Common myeloid progenitor, CD34-positive (primary cell): ENCODE data around the gene MS4A1.
"Not testable (repeated sequence)": the region's sequence is repeated elsewhere in the genome, so short reads cannot be mapped to it uniquely, and the experiment has no call there.

ENCODE experiments used
- CTCF ChIA-PET: fragments of 350-600 bp; sonication (Branson Sonifier 250); formaldehyde crosslinking; loops from one replicate; lab custom pipeline; 2021; ENCODE audit warnings: antibody characterized with exemption; lab: Charles Lee
- POLR2A ChIA-PET: fragments of 350-600 bp; sonication (Branson Sonifier 250); formaldehyde crosslinking; loops from one replicate; lab custom pipeline; 2021; ENCODE audit warnings: antibody characterized with exemption; lab: Charles Lee
- DNase-seq, 3 donors: peaks; one replicate each; pipeline versions ENCODE4 v3.0.0 to v3.0.0-alpha.2; 2013
- H3K27ac ChIP-seq, 2 experiments: 1 replicate in 1 of 2; 2 replicates in 1 of 2; pipeline ENCODE4 v1.7.0; 2013; ENCODE audit warnings: inconsistent platforms in 2 of 2, low read length in 2 of 2, mild to moderate bottlenecking in 2 of 2, low read depth in 1 of 2, moderate library complexity in 1 of 2; ENCODE audit not compliant: severe bottlenecking in 2 of 2, insufficient read depth in 1 of 2, poor library complexity in 1 of 2
- H3K27me3 ChIP-seq, 5 experiments: replicated peaks in 2 of 5; 1 replicate in 3 of 5; 2 replicates in 2 of 5; pipeline versions ENCODE4 v1.6.1 to v1.7.0; 2013; ENCODE audit warnings: low read length in 4 of 5, mild to moderate bottlenecking in 2 of 5, moderate library complexity in 2 of 5, inconsistent platforms in 1 of 5; ENCODE audit not compliant: insufficient read depth in 5 of 5, control insufficient read depth in 4 of 5
- H3K36me3 ChIP-seq, 4 experiments: 1 replicate in 2 of 4; 2 replicates in 2 of 4; pipeline versions ENCODE4 v1.6.1 to v1.7.0; 2013; ENCODE audit warnings: low read length in 3 of 4, control low read depth in 1 of 4, mild to moderate bottlenecking in 1 of 4; ENCODE audit not compliant: control insufficient read depth in 4 of 4, insufficient read depth in 4 of 4
- H3K4me1 ChIP-seq, 4 experiments: 1 replicate in 3 of 4; 2 replicates in 1 of 4; pipeline versions ENCODE4 v1.6.1 to v1.7.1; 2013; ENCODE audit warnings: low read length in 3 of 4, mild to moderate bottlenecking in 3 of 4, control low read depth in 1 of 4, inconsistent platforms in 1 of 4, moderate library complexity in 1 of 4; ENCODE audit not compliant: control insufficient read depth in 4 of 4, insufficient read depth in 4 of 4; ENCODE audit errors: control extremely low read depth in 1 of 4
- H3K4me3 ChIP-seq, 7 experiments: 1 replicate in 4 of 7; 2 replicates in 3 of 7; pipeline versions ENCODE4 v1.5.1 to v1.7.0; 2013; ENCODE audit warnings: mild to moderate bottlenecking in 7 of 7, low read length in 6 of 7, moderate library complexity in 6 of 7, inconsistent platforms in 2 of 7, low read depth in 2 of 7, control low read depth in 1 of 7; ENCODE audit not compliant: insufficient read depth in 4 of 7, control insufficient read depth in 1 of 7; ENCODE audit errors: extremely low read depth in 1 of 7
- H3K9me3 ChIP-seq, 5 experiments: 1 replicate in 4 of 5; 2 replicates in 1 of 5; pipeline versions ENCODE4 v1.6.1 to v1.7.1; 2013; ENCODE audit warnings: low read length in 4 of 5, mild to moderate bottlenecking in 2 of 5, inconsistent platforms in 1 of 5, low read depth in 1 of 5, moderate library complexity in 1 of 5; ENCODE audit not compliant: control insufficient read depth in 4 of 5, insufficient read depth in 2 of 5; ENCODE audit errors: control extremely low read depth in 1 of 5
- WGBS: methylation state at CpG from one replicate; pipeline ENCODE4 v1.1.5; 2013; ENCODE audit not compliant: insufficient coverage; 5-methylcytosine and 5-hydroxymethylcytosine counted together

MS4A1 gene

DNA sequence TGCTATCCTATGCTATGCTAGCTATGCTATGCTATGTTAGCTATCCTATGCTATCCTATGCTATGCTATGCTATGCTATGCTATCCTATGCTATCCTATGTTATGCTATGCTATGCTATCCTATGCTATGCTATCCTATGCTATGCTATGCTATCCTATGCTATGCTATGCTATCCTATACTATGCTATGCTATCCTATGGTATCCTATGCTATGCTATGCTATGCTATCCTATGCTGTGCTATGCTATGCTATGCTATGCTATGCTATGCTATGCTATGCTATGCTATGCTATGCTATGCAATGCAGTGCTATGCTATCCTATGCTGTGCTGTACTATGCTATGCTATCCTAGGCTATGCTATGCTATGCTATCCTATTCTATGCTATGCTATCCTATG lies 8.6 kb upstream of the MS4A1 start:
- POLR2A ChIA-PET, result no interaction called here
- DNase-seq, result no peak
- H3K27ac ChIP-seq, result peak overlapping the region in 1 of 2 experiments; percentile 49
- H3K27me3 ChIP-seq, result no peaks in the 10 kb centered on the region
- H3K36me3 ChIP-seq, result no peaks in the 10 kb centered on the region
- H3K9me3 ChIP-seq, result no peaks in the 10 kb centered on the region
- peaks cover 0 to 17% (median 7%) of the 10 kb centered on the region in 4 experiments for H3K4me1 ChIP-seq
- H3K4me3 ChIP-seq, result peak overlapping the region in 3 of 7 experiments; percentile 6 to 69 (median 16)
- CTCF ChIA-PET, result interaction anchor here (1.4 kb wide), 1 partner anchor 10 kb away, joined by 3 read pairs; no protein-coding TSS in a partner anchor

DNA sequence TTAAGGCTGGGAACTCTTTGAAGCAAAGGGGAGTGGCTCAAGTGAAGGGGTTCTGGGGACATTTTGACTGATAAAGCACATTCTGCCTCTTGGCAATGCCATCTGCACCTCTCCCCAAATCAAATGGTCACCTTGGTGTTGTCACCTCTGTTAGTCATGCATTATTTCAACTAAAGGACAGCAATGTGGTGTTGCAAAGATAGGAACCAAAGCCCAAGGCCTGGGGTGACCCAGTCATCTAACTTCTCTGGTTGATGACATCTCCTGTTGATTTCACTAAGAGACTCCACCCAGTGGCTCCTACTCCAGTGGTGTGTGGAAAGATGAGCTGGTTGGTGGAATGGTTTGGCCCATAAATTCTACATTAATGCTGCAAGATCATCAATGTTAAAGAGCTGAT lies 7.8 kb upstream of the MS4A1 start:
- no peaks in the 10 kb centered on the region for H3K9me3 ChIP-seq
- ChIA-PET CTCF (no interaction called here), POLR2A (no interaction called here)
- H3K4me1 ChIP-seq, result peaks cover 0 to 17% (median 7%) of the 10 kb centered on the region in 4 experiments
- H3K27ac ChIP-seq, result no peak overlapping the region
- DNase-seq, result peak in 1 of 3 donors; percentile 3
- no peak overlapping the region for H3K4me3 ChIP-seq
- H3K36me3 ChIP-seq, result no peaks in the 10 kb centered on the region
- H3K27me3 ChIP-seq, result no peaks in the 10 kb centered on the region

DNA sequence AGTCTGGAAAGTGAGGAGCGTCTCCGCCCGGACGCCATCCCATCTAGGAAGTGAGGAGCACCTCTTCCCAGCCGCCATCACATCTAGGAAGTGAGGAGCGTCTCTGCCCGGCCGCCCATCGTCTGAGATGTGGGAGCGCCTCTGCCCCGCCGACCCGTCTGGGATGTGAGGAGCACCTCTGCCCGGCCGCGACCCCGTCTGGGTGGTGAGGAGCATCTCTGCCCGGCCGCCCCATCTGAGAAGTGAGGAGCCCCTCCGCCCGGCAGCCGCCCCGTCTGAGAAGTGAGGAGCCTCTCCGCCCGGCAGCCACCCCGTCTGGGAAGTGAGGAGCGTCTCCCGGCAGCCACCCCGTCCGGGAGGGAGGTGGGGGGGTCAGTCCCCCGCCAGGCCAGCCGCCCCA lies 4.5 kb upstream of the MS4A1 start:
- peaks cover 0 to 14% (median 6%) of the 10 kb centered on the region in 4 experiments for H3K4me1 ChIP-seq
- CTCF ChIA-PET, H3K27ac ChIP-seq, H3K27me3 ChIP-seq, H3K4me3 ChIP-seq, H3K36me3 ChIP-seq, DNase-seq, POLR2A ChIA-PET, H3K9me3 ChIP-seq: not testable (repeated sequence)
- 99% methylated on average over 8 of the region's 32 CpGs for WGBS

DNA sequence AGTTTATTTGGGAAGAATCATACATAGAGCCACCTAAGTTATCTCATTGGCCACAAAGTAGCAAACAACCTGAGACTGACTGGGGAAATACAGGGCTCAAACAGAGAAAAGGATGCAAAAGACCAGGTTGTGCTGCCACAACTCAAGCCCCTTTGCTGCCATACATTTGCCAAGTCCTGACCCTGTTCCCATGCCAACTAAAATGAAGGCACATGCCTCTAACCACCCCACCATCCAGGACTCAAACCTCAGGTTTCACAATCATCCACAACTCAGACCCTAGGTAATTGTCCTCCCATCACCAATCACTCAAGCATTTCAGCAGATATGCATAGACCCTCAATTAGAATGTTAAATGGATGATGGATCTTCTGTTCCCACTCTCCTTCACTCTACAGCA lies 1.4 kb upstream of the MS4A1 start:
- H3K9me3 ChIP-seq, result no peaks in the 10 kb centered on the region
- ChIA-PET POLR2A (interaction anchor here (0.6 kb wide), 1 partner anchor 144 kb away, joined by 3 read pairs; no protein-coding TSS in a partner anchor), CTCF (no interaction called here)
- H3K36me3 ChIP-seq, result no peaks in the 10 kb centered on the region
- H3K4me3 ChIP-seq, result no peak overlapping the region
- H3K27me3 ChIP-seq, result no peaks in the 10 kb centered on the region
- no peaks in the 10 kb centered on the region for H3K4me1 ChIP-seq
- no peak for DNase-seq
- no peak overlapping the region for H3K27ac ChIP-seq

DNA sequence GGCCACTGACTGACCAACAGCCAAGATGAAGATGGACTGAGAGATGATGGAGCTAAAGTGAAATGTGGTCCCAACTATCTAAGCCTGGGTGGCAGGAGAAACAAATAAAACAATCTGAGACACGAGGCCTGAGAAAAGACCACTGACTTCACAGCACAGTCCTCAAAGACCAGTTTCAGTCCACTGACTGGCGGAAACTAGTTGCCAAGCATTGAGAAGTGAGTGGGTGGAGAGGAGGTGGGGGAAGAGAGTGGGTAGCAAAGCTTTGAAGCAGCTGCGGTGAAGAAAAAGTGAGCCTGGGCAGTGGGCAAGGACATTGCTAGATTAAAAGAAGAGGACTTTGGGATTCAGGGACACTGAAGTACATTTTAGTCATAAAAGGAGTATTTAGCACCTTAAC lies 1.9 kb downstream of the MS4A1 start:
- POLR2A ChIA-PET, result no interaction called here
- 100% methylated on average over 1 of the region's 3 CpGs for WGBS
- CTCF ChIA-PET, result interaction anchor here (1.1 to 1.3 kb wide), 2 partner anchors 11 to 94 kb away, joined by 3 to 4 read pairs; no protein-coding TSS in a partner anchor

DNA sequence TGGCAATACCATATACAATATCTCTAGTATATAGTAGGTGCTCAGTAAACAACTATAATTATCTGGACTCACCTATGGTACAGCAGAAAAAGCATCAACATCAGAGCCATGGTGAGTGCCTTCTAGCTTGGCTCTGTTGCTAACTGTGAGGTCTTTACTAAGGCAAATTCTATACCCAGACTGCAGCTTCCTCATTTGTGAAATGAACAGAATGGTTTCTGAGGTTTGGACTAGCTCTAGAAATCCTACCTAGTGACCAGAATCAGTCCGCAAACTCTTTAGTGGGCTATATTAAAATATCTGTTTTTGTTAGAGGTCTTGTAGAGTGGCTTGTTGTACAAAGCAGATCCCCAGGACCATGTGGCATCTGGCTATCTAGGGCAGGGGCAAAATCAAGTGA lies 3.7 kb downstream of the MS4A1 start:
- Histone ChIP-seq H3K27ac (no peak overlapping the region), H3K4me3 (no peak overlapping the region), H3K9me3 (no peaks in the 10 kb centered on the region), H3K27me3 (no peaks in the 10 kb centered on the region), H3K4me1 (no peaks in the 10 kb centered on the region), H3K36me3 (no peaks in the 10 kb centered on the region)
- ChIA-PET POLR2A (no interaction called here), CTCF (interaction anchor here (0.8 to 1.5 kb wide), 3 partner anchors 9 to 114 kb away, joined by 3 to 4 read pairs (median 3); no protein-coding TSS in a partner anchor)
- no CpG with 5 or more reads among the region's 1 CpG for WGBS
- DNase-seq, result no peak

More for the DNA sequence above, 1.9 kb downstream of the MS4A1 start:
- no peaks in the 10 kb centered on the region for H3K4me1 ChIP-seq
- no peaks in the 10 kb centered on the region for H3K36me3 ChIP-seq
- no peak overlapping the region for H3K4me3 ChIP-seq
- no peaks in the 10 kb centered on the region for H3K9me3 ChIP-seq
- H3K27me3 ChIP-seq, result no peaks in the 10 kb centered on the region
- no peak overlapping the region for H3K27ac ChIP-seq
- DNase-seq, result no peak

DNA sequence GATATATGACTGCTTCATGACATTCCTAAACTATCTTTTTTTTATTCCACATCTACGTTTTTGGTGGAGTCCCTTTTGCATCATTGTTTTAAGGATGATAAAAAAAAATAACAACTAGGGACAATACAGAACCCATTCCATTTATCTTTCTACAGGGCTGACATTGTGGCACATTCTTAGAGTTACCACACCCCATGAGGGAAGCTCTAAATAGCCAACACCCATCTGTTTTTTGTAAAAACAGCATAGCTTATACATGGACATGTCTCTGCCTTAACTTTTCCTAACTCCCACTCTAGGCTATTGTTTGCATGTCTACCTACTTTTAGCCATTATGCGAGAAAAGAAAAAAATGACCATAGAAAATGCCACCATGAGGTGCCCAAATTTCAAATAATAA lies 13.2 kb downstream of the MS4A1 start:
- no peaks in the 10 kb centered on the region for H3K27me3 ChIP-seq
- H3K9me3 ChIP-seq, result no peaks in the 10 kb centered on the region
- no peak overlapping the region for H3K4me3 ChIP-seq
- POLR2A ChIA-PET, result no interaction called here
- H3K36me3 ChIP-seq, result no peaks in the 10 kb centered on the region
- H3K27ac ChIP-seq, result no peak overlapping the region
- no peaks in the 10 kb centered on the region for H3K4me1 ChIP-seq
- no peak for DNase-seq
- CTCF ChIA-PET, result interaction anchor here (0.7 to 1.2 kb wide), 3 partner anchors 9 to 106 kb away, joined by 3 to 4 read pairs (median 4); no protein-coding TSS in a partner anchor
- whole genome bisulfite sequencing, result no CpG with 5 or more reads among the region's 2 CpGs
